MG63 (cell line): ENCODE measurements around the gene RTN4IP1. TPM values are rescaled to one million over a fixed set of nuclear protein-coding genes. Genes with fewer than 3 reads are reported as not detected.

Experiments
- DNase-seq: peaks from one replicate; pipeline ENCODE4 v3.0.0-alpha.2; 2020
- H3K27me3 ChIP-seq: fragments of 250-450 bp; sonication (Bioruptor Pico); 2 replicates; pipeline ENCODE4 v1.5.1; 2020; ENCODE audit warnings: mild to moderate bottlenecking, moderate library complexity
- H3K36me3 ChIP-seq: fragments of 250-450 bp; sonication (Bioruptor Pico); 2 replicates; pipeline ENCODE4 v1.5.1; 2020; ENCODE audit warnings: mild to moderate bottlenecking, moderate library complexity
- H3K4me3 ChIP-seq: fragments of 250-450 bp; sonication (Bioruptor Pico); 2 replicates; pipeline ENCODE4 v1.5.1; 2020; ENCODE audit warnings: mild to moderate bottlenecking, moderate library complexity
- H3K9me3 ChIP-seq: fragments of 250-450 bp; sonication (Bioruptor Pico); 2 replicates; pipeline ENCODE4 v1.5.1; 2020; ENCODE audit warnings: mild to moderate bottlenecking, moderate library complexity
- total RNA-seq: library from RNA; depleted of rRNA; stranded (reverse); fragments of >200 nt; shearing (Covaris generic); gene quantifications from 2 replicates; pipeline ENCODE4 v1.2.3, GENCODE V29; 2014; ENCODE audit warnings: low replicate concordance; rRNA removed

RTN4IP1 gene
- total RNA-seq = 8.6 and 10.5 TPM in 2 replicates

- no peaks in the 10 kb centered on the region for H3K27me3 ChIP-seq
- H3K4me3 ChIP-seq = peak within 1 kb of the TSS; percentile 87
- H3K9me3 ChIP-seq = no peaks in the 10 kb centered on the region
- H3K36me3 ChIP-seq = no peaks in the 10 kb centered on the region
- DNase-seq = peak; percentile 84
These were observed at the start of gene RTN4IP1, which contains the start of gene QRSL1 for GRCh38 chr6:106629103-106629858. Gene RTN4IP1 (minus strand): TSS chr6:106629498. CDS start chr6:106629021, 477 bp downstream. Gene QRSL1 (plus strand): TSS chr6:106629578. CDS start chr6:106629682, 104 bp downstream.

DNA sequence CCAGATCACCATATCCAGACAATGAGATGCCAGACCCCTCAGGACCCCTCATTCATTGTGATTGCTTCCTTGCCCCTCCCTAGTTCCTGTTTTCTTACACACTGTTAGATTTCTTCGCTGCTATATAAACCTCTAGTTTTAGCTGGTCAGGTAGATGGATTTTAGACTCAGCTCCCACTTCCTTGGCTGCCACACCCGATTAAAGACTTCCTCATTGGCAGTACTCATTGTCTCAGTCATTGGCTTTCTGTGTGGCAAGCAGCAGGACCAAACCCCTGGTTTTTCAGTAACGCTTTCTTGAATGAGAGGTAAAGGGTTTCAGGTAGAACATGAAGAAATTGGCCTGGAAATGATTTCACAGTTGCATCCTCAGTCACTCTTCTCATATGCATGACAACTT, 48.0 kb upstream of the RTN4IP1 start:
- H3K36me3 ChIP-seq = no peaks in the 10 kb centered on the region

DNA sequence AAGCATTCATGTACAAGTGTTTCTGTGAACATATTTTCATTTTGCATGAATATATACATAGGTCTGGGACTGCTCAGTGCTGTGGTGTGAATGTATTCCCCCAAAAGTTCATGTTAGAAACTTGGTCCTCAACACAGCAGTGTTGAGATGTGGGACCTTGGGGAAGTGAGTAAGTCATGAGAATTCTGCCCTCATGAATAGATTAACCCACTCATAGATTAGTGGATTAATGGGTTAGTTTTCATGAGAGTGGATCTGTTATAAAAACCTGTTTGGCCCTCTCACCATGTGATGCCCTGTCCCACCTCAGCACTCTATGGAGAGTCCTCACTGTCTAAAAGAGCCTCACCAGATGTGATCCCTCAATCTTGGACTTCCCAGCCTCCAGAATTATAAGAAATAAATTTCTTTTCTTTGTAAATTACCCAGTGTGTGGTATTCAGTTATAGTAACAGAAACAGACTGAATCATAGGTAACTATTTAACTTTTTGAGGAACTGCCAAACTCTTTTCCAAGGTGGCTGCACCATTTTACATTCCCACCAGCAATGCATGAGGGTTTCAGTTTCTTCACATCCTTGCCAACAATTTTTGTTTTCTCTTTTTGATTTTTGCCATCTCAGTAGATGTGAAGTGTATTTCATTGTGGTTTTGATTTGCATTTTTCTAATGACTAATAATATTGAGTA, 45.4 kb upstream of the RTN4IP1 start:
- Histone ChIP-seq H3K27me3 (no peaks in the 10 kb centered on the region), H3K4me3 (no peak overlapping the region), H3K36me3 (no peaks in the 10 kb centered on the region), H3K9me3 (no peaks in the 10 kb centered on the region)
- no peak for DNase-seq

More for the DNA sequence above, 48.0 kb upstream of the RTN4IP1 start:
- H3K4me3 ChIP-seq = no peak overlapping the region
- no peak for DNase-seq
- no peaks in the 10 kb centered on the region for H3K9me3 ChIP-seq
- H3K27me3 ChIP-seq = no peaks in the 10 kb centered on the region

GRCh38 chr6:106671651-106672050, 42.4 kb upstream of the RTN4IP1 start:
- no peak for DNase-seq
- H3K4me3 ChIP-seq = no peak overlapping the region
- H3K9me3 ChIP-seq = no peaks in the 10 kb centered on the region
- H3K36me3 ChIP-seq = peaks cover under 1% of the 10 kb centered on the region
- H3K27me3 ChIP-seq = no peaks in the 10 kb centered on the region

DNA sequence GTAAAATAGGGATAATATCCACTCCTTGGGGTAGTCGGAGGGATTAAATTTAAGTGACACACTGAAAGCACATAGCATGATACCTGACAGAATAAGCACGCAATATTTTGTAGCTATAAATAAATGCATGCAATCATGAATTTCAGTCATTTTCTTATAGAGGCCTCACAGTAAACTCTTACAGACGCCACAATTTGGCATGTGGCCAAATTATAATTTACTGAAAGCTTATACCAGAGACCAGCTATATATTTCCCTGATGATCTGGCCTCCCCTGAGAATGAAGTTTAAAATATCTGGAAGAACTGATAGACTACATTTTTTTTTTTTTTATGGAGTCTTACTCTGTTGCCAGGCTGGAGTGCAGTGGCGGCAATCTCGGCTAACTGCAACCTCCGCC, 40.9 kb upstream of the RTN4IP1 start:
- Histone ChIP-seq H3K36me3 (peaks cover 9% of the 10 kb centered on the region), H3K27me3 (no peaks in the 10 kb centered on the region), H3K9me3 (no peaks in the 10 kb centered on the region), H3K4me3 (no peak overlapping the region)
- no peak for DNase-seq

DNA sequence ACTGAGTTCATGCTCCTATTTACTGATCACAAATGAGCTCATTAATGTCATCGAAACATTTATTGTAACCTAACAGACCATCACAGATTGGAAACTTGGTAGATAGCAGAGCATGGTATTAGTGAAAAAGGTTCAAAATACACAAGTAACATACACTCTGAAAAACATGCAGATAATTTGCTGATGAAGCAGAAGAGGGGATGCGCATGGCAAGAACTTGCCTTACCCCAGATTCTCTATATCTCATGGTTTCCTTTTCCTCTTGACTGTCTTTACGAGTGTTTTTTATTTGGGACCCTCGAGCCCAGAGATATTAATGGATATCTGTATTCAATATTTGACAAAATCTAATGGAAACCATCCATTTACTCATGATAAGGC, 37.7 kb upstream of the RTN4IP1 start:
- H3K9me3 ChIP-seq = no peaks in the 10 kb centered on the region
- no peaks in the 10 kb centered on the region for H3K27me3 ChIP-seq
- no peak for DNase-seq
- no peak overlapping the region for H3K4me3 ChIP-seq
- peaks cover 23% of the 10 kb centered on the region for H3K36me3 ChIP-seq

GRCh38 chr6:106666282-106667021, 37.2 kb upstream of the RTN4IP1 start:
- Histone ChIP-seq H3K27me3 (no peaks in the 10 kb centered on the region), H3K36me3 (peaks cover 23% of the 10 kb centered on the region), H3K9me3 (no peaks in the 10 kb centered on the region), H3K4me3 (no peak overlapping the region)
- DNase-seq = no peak

GRCh38 chr6:106662458-106662857, 33.2 kb upstream of the RTN4IP1 start:
- peaks cover 53% of the 10 kb centered on the region for H3K36me3 ChIP-seq

DNA sequence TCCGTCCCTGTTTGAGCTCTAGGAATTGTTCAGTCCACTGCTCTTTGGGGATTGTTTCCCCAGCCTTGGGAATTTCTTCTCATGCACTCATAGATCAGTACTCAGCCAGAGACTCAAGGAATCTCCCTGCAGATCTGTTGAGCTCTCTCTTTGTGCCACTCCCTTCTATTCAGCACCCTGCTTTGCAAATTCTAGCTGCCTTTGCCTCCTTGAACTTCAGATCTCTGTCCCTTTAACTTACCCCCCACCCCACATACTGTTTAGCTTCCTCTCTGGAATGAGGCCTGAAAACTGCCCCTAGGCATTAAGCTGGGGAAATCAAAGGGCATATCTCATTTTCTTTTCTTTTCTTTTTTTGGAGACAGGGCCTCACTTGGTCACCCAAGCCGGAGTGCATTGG, 30.6 kb upstream of the RTN4IP1 start:
- Histone ChIP-seq H3K4me3 (no peak overlapping the region), H3K9me3 (peaks cover 18% of the 10 kb centered on the region), H3K36me3 (peaks cover 65% of the 10 kb centered on the region), H3K27me3 (no peaks in the 10 kb centered on the region)
- no peak for DNase-seq

More at GRCh38 chr6:106662458-106662857, 33.2 kb upstream of the RTN4IP1 start:
- Histone ChIP-seq H3K9me3 (peaks cover 16% of the 10 kb centered on the region), H3K4me3 (no peak overlapping the region), H3K27me3 (no peaks in the 10 kb centered on the region)
- no peak for DNase-seq

- no peaks in the 10 kb centered on the region for H3K27me3 ChIP-seq
- peaks cover 18% of the 10 kb centered on the region for H3K9me3 ChIP-seq
- H3K36me3 ChIP-seq = peaks cover 62% of the 10 kb centered on the region
- H3K4me3 ChIP-seq = no peak overlapping the region
- no peak for DNase-seq
These were observed 29.2 kb upstream of the RTN4IP1 start for GRCh38 chr6:106658469-106658868.

DNA sequence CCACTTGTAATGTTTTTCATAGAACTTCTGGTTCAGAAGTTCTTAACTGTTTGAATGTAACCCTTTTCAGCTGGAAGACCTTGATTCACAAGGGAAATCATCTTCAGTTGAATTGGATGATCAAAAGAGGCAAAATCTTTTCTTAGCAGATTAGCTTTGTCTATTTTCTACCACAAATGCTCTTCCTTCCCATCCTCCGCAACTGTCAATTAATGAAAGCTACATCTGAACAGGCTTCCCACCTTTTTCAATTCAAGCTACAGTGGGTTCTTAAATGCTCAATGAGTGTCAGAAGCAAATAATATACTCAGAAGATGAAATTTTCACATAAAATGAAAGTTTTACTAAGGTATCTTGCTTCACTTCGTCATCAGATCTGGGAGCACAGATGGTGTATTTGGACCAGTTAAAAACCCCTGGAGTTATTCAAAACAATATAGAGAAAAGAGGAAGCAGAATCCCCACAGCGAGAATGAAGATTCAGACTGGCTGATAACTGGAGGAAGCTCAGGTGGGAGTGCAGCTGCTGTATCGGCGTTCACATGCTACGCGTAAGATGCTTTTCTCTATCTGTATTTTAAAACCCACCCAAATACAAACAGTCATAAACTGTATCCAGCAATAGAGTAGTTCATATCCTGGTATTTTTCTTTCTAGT, 19.5 kb upstream of the RTN4IP1 start:
- Histone ChIP-seq H3K36me3 (peaks cover 51% of the 10 kb centered on the region), H3K4me3 (no peak overlapping the region), H3K27me3 (no peaks in the 10 kb centered on the region), H3K9me3 (no peaks in the 10 kb centered on the region)
- no peak for DNase-seq

DNA sequence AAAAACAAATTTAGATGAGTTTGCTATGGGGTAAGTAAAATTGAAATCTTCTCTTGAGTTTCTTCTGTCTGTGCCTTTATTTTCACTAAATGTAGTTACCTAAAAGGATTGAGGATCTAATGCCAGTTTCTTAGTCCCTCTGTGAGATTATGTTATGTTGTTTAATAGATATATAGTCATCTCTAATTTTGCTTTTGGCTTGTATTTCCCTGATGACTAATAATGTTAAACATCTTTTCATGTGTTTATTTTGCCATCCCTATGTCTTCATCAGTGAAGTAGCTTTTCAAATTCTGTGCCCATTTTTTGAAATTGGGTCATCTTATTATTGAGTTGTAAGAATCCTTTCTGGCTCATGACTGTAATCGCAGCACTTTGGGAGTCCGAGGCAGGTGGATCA, 13.8 kb upstream of the RTN4IP1 start:
- Histone ChIP-seq H3K4me3 (no peak overlapping the region), H3K27me3 (no peaks in the 10 kb centered on the region), H3K36me3 (peaks cover 34% of the 10 kb centered on the region), H3K9me3 (no peaks in the 10 kb centered on the region)
- no peak for DNase-seq

- H3K9me3 ChIP-seq = no peaks in the 10 kb centered on the region
- H3K4me3 ChIP-seq = no peak overlapping the region
- peaks cover 34% of the 10 kb centered on the region for H3K36me3 ChIP-seq
- H3K27me3 ChIP-seq = no peaks in the 10 kb centered on the region
- DNase-seq = no peak
These were observed 13.2 kb upstream of the RTN4IP1 start for GRCh38 chr6:106642476-106642875.

DNA sequence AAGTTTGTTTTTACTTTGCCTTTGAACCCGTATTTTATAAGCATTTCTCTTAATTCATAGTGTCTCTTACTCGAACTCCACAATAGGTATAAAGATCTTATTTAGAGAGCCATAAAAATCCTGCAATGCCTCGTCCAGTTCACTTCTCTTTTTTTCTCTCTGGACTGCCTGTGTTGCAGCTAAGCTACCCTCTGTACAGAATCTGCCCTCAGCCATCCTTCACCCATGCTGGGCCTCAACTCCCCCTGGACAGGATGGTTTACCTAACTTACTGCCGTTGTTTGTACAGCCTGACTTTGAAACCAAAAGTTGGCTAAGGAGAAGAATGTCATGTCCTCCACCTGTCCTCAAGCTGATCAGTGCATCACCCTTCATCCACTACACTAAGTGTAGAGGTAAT, 10.5 kb upstream of the RTN4IP1 start:
- H3K4me3 ChIP-seq = no peak overlapping the region
- no peaks in the 10 kb centered on the region for H3K27me3 ChIP-seq
- no peak for DNase-seq
- no peaks in the 10 kb centered on the region for H3K9me3 ChIP-seq
- H3K36me3 ChIP-seq = peaks cover 25% of the 10 kb centered on the region

GRCh38 chr6:106637717-106638341, 8.5 kb upstream of the RTN4IP1 start:
- H3K36me3 ChIP-seq = peaks cover 15% of the 10 kb centered on the region
- no peak for DNase-seq
- no peaks in the 10 kb centered on the region for H3K27me3 ChIP-seq
- no peak overlapping the region for H3K4me3 ChIP-seq
- no peaks in the 10 kb centered on the region for H3K9me3 ChIP-seq

- Histone ChIP-seq H3K4me3 (no peak overlapping the region), H3K27me3 (no peaks in the 10 kb centered on the region), H3K9me3 (no peaks in the 10 kb centered on the region), H3K36me3 (peaks cover 12% of the 10 kb centered on the region)
- no peak for DNase-seq
These were observed 7.9 kb upstream of the RTN4IP1 start for GRCh38 chr6:106637051-106637716.
